Fibroblast of the aortic adventitia (primary cell): ENCODE measurements around the gene HEBP2. TPM values are rescaled to one million over a fixed set of nuclear protein-coding genes. Genes with fewer than 3 reads are reported as not detected.

Experiments
- DNase-seq: peaks from one replicate; pipeline ENCODE4 v3.0.0-alpha.2; 2010; ENCODE audit warnings: low read depth
- H3K4me3 ChIP-seq: 2 replicates; pipeline ENCODE4 v1.5.1; 2011; ENCODE audit warnings: low read depth, mild to moderate bottlenecking, control low read depth, low read length, moderate library complexity
- CTCF ChIP-seq: IDR thresholded peaks from 2 replicates; pipeline ENCODE4 v1.5.1; 2011; ENCODE audit warnings: mild to moderate bottlenecking, low read length, control low read depth, inconsistent platforms; ENCODE audit not compliant: insufficient read depth
- total RNA-seq: library from RNA; depleted of rRNA; stranded (reverse); fragments of >200 nt; gene quantifications from 2 replicates; pipeline ENCODE4 v1.2.3, GENCODE V29; 2012; ENCODE audit warnings: low replicate concordance

Gene HEBP2
- total RNA-seq, 1 donor: 17.1 TPM

DNA sequence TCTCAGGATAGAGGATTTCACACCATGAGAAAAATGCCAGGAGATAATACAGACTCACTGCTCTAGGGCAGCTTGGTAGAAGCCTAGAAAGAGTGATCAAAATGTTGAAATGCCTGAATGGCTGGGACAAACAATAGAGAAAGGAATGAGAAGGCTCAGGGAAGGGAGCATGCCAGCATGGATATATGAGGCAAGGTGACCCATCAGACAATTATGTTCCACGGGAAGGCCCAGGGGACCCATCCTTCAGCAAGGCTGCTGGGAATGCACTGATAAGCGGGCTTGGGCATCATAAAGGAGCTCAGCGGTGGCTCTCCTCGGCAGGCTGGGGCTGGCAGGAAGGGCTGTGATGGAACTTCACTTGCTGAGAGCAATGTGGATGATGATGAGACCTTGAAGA, 12.2 kb downstream of the HEBP2 start:
- peak; percentile 14 for DNase-seq
- TF ChIP-seq CTCF: no peak
- no peak overlapping the region for H3K4me3 ChIP-seq

- H3K4me3 ChIP-seq: no peak overlapping the region
- DNase-seq: no peak
- TF ChIP-seq CTCF: no peak
Measured at GRCh38 chr6:138417493-138418117, 13.6 kb downstream of the HEBP2 start.

- no peak overlapping the region for H3K4me3 ChIP-seq
- no peak for DNase-seq
- TF ChIP-seq CTCF: no peak
Measured at GRCh38 chr6:138418118-138418742, 14.2 kb downstream of the HEBP2 start.

- no peak overlapping the region for H3K4me3 ChIP-seq
- TF ChIP-seq CTCF: no peak
- no peak for DNase-seq
Measured at GRCh38 chr6:138419766-138420165, 15.7 kb downstream of the HEBP2 start.

- no peak for TF ChIP-seq CTCF
- no peak for DNase-seq
- no peak overlapping the region for H3K4me3 ChIP-seq
Measured at GRCh38 chr6:138420356-138420755, 16.3 kb downstream of the HEBP2 start.

GRCh38 chr6:138421089-138421488, 17.1 kb downstream of the HEBP2 start:
- no peak for DNase-seq
- TF ChIP-seq CTCF: no peak
- H3K4me3 ChIP-seq: no peak overlapping the region
